Colon (tissue), 2 donors: ENCODE data around the gene LAMTOR5.
"Not testable (repeated sequence)": the region's sequence is repeated elsewhere in the genome, so short reads cannot be mapped to it uniquely, and the experiment has no call there.

Experiments
- FAIRE-seq: peaks from 2 replicates; lab custom pipeline; 2012; peaks lifted over from hg19 to GRCh38; lab: Jason Lieb, UNC
- donor health status: control.
- donor health status: control.

Gene LAMTOR5

GRCh38 chr1:110426854-110427253, 19.4 kb upstream of the LAMTOR5 start:
- no peak for FAIRE-seq

- FAIRE-seq = no peak
These were observed 18.2 kb upstream of the LAMTOR5 start for GRCh38 chr1:110425612-110426152.

DNA sequence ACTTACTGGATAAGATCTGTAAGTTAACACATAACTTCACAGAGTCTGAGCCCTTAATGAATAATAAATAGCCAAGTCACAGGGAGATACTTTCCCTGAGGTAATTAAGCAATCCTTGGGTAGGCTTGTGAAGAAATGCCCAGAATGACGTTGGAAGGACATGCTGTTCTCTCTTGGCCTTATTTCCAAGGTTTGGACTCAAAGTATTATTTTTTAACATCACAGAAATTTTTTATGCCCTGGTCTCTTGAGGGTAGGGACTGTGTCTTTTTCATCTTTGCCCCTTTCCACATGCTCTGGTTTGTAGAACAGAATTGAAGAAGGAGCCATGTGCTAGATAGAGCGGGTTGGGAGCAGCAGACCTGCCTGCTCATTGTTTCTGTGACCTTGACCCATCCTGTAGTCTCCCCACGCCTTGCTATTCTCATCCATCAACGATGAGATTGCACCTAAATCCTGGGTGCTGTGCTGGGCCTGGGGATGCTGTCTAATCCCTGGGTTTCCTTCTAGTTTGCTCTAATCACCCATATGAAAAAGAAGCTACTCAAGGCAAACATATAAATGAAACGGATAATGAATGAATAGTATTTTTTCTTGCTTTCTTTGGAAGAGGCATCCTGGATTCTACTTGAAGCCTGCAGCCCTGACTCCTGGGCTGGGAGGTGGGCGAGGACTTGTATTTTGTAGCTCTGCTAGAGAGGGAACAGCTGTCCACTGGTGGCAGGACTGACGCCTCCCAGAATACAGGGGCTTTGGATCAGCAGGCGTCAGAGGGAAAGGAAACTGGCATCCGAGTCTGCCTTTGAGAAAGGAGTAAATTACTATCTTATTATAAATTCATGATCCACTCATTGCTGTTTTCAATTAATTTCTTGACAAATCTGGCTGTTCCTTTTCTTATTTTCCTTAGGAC, 17.5 kb upstream of the LAMTOR5 start:
- no peak for FAIRE-seq

DNA sequence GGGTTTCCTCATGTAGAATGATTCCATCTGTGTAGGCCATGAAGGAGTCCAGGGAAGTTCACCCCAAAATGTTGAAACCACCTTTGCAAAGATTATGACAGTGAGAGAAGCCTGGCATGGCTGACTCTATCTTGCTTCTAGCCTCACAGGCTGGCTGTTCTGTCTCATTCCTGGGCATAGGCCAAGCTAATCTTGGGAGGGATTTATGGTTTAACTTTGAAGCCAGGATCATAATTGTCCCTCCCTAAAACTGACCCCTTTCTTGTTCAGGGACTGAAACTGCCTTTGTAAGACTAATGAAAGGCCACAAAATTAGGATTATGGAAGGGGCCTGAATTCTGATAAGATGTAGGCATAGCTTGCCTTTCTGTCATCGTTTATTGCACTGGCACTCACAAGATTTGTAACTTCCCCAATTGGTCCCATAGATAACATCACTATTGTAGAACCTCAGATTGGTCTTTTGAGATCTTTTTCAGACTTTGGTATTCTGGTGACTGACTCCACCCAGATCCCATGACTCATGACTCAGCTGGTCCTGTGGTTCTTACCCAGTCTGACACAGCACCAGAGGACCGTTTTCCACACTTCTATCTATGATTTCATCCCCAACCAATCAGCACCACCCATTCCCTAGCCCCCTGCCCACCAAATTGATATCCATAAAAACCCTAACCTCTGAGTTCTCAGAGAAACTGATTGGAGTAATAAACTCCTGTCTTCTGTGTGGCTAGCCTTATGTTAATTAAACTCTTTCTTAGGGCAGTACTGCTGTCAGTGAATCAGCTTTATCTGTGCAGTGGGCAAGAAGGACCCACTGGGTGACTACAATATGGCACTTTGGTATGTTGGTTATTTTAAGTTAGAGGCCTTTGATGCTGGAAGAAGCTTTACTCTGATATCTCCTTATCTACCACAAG, 13.6 kb upstream of the LAMTOR5 start:
- FAIRE-seq = no peak

DNA sequence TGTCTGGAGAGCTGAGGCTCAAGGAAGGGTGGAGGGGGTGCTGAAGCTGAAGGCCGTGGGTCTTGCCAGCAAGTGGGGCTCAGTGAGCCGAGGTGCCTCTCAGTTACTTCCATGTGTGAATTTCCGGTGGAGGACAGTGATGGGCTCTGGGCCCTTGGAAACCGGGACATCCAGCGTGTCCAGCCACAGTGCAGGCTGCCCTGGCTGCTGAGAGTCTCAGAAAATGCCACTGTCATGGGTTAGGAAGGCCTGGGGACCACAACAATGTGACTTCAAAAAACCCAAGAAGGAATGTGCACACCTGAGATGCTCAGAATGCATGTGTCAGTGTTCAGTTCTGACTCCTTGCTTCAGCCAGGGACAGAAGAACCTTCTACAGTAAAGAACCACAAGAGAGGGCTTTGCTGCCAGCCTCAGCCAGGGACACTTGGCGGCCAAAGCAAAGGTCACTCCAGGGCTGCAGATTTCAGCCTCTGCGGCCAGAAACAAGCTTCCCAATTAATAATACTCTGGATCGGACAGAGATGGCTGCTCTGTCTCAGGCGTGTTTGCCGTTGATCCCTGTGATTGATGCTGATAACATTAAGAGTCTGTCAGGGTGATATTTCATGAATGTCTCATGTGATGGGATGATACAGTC, 12.6 kb upstream of the LAMTOR5 start:
- FAIRE-seq = no peak

DNA sequence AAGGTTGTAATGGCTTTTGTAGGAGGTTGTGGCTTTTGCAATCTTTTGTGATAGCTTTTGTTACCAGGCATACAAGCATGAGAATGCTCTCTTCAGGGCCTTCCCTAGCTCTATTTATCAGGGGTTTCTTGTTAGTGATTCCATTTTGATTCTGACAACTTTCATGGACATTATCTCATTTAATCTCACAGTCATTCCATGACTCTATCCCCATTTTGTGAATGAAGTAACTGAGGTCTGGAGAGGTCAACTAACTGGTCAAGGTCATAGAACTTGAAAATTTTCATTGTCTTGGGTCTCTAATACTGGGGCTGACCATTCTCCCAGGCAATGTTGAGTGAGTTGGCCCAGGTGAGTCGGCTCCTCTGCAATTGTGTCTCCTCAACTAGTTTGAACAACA, 11.2 kb upstream of the LAMTOR5 start:
- no peak for FAIRE-seq

DNA sequence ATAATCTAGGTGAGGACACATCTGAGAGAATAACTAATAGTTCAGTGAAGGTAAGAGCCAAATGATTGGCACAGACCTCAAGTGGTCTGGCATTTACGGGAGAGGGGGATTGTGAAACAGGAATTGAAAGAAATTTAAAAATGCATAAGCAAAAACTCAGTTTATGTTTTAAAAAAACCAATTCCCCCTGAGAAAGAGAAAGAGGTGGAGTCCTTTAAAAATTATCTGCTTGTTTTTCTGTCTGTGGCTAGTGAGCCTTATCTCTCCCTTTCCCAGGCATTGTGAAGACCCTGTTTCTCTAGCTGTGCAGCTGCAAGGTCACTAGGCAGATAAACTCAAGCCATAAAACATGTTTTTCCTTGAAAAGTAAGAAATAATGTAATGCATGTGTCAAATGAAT, 5.6 kb upstream of the LAMTOR5 start:
- FAIRE-seq = not testable (repeated sequence)

DNA sequence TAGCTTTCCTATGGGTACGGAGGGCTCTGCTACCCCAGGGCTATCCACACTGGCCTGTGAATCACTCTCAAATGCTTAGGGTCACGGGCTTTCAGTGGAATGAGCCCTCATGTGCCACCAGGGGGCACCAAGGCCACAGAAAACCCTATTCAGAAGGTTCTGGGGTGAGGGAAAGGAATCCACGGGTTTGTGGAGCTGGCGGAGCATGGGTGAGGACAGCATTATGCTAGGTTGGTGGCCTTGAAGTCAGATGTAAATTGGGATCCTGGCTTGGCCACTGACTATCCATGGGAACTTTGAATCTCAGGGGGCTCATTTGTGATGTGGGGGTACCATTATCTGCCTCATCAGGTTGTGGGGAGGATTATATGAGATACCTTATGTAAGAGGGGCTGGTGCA, 5.1 kb upstream of the LAMTOR5 start:
- no peak for FAIRE-seq

DNA sequence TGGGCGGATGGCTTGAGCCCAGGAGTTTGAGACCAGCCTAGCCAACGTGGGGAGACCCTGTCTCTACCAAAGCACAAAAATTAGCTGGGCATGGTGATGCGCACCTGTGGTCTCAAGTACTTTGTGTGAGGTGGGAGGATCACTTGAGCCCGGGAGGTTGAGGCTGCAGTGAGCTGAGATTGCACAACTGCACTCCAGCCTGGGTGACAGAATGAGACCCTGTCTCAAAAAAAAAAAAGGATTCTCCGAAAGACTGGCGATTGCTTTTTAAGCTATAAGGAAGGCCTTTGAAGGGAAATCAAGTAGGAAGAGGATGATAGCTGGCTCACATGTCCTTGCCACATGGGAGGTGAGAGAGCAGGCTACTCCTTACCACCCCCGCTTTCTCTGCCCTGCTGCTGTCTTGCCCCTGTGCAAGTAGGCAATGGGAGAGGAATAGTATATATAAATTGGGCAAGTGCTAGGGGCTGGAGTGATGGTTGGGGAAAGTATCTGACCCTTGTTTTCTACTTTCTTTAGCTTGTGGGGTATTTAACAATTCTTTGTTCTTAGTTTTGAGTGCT, 3.8 kb upstream of the LAMTOR5 start:
- no peak for FAIRE-seq

DNA sequence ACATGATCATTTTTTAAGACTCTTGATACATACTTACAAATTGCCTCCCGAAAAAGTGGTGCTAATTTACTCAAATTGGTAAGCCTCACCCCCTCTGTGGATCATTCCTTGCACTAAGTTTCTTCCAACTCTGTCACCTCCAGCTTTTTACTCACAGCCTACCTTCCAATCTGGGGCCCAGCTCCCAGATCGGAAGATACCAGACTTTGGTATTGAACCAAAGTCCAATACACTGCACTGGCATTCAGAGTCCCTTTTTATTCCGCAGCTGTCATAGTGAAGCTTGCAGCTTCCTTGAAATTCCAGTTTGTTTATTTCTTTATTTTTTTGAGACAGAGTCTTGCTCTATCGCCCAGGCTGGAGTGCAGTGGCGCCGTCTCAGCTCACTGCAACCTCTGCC, 1.8 kb upstream of the LAMTOR5 start:
- no peak for FAIRE-seq

- no peak for FAIRE-seq
These were observed 994 bp upstream of the LAMTOR5 start for GRCh38 chr1:110408488-110408887.

GRCh38 chr1:110406407-110406806, 1.1 kb downstream of the LAMTOR5 start:
- FAIRE-seq = not testable (repeated sequence)

- FAIRE-seq = no peak
These were observed 3.1 kb downstream of the LAMTOR5 start for GRCh38 chr1:110404401-110404800.

GRCh38 chr1:110403805-110404204, 3.7 kb downstream of the LAMTOR5 start:
- no peak for FAIRE-seq

- FAIRE-seq = not testable (repeated sequence)
These were observed 11.1 kb downstream of the LAMTOR5 start for GRCh38 chr1:110396259-110396958.

GRCh38 chr1:110394493-110394820, 13.0 kb downstream of the LAMTOR5 start:
- no peak for FAIRE-seq

GRCh38 chr1:110393691-110394492, 13.6 kb downstream of the LAMTOR5 start:
- FAIRE-seq = no peak

GRCh38 chr1:110393286-110393685, 14.2 kb downstream of the LAMTOR5 start:
- no peak for FAIRE-seq

GRCh38 chr1:110390692-110391245, 16.7 kb downstream of the LAMTOR5 start, which contains the start of gene SLC16A4:
SLC16A4 (minus strand) TSS chr1:110391026; CDS start chr1:110389323, 1,703 bp downstream.
- FAIRE-seq = no peak

DNA sequence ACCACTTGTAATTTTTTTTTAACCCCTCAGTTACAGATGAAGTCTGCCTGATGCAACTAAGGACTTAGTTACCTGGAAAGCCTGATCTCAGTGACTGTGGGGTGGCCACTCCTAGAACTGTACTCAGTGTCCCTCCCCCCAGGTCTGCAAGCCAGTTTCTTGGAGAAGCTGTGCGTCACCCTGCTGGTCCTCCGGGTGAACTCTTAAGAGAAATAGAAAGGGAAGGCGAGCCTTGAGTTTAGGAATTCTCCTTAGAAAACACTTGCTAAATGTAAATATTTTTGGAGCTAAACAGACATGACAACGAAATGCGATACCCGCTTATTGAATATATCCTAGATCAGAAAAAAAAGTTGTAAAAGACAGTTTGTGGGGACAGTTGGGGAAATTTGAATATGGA, 17.4 kb downstream of the LAMTOR5 start:
- FAIRE-seq = no peak
